ENCODE data around the gene MAPK13.

MAPK13 gene

GRCh38 chr6:36138667-36139066 lies 8.4 kb downstream of the MAPK13 start:
- no peak for DNase-seq (ENCODE audit: low read depth)
- TF ChIP-seq, protein P1, sequence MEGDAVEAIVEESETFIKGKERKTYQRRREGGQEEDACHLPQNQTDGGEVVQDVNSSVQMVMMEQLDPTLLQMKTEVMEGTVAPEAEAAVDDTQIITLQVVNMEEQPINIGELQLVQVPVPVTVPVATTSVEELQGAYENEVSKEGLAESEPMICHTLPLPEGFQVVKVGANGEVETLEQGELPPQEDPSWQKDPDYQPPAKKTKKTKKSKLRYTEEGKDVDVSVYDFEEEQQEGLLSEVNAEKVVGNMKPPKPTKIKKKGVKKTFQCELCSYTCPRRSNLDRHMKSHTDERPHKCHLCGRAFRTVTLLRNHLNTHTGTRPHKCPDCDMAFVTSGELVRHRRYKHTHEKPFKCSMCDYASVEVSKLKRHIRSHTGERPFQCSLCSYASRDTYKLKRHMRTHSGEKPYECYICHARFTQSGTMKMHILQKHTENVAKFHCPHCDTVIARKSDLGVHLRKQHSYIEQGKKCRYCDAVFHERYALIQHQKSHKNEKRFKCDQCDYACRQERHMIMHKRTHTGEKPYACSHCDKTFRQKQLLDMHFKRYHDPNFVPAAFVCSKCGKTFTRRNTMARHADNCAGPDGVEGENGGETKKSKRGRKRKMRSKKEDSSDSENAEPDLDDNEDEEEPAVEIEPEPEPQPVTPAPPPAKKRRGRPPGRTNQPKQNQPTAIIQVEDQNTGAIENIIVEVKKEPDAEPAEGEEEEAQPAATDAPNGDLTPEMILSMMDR (IDR thresholded peaks at IDR 0.05; ENCODE audit: control insufficient read depth, insufficient read depth, low read depth, low read length, missing control alignments): no peak
- no peak overlapping the region for H3K4me3 ChIP-seq (ENCODE audit: control insufficient read depth, low read depth, low read length)

GRCh38 chr6:36139431-36139830 lies 9.1 kb downstream of the MAPK13 start:
- H3K4me3 ChIP-seq (ENCODE audit: control insufficient read depth, low read depth, low read length): no peak overlapping the region
- TF ChIP-seq, protein P1 (IDR thresholded peaks at IDR 0.05; ENCODE audit: control insufficient read depth, insufficient read depth, low read depth, low read length, missing control alignments): peak; percentile 30
- DNase-seq (ENCODE audit: low read depth): no peak

GRCh38 chr6:36139991-36140710 lies 9.8 kb downstream of the MAPK13 start:
- TF ChIP-seq, protein P1 (IDR thresholded peaks at IDR 0.05; ENCODE audit: control insufficient read depth, insufficient read depth, low read depth, low read length, missing control alignments): no peak
- no peak overlapping the region for H3K4me3 ChIP-seq (ENCODE audit: control insufficient read depth, low read depth, low read length)
- DNase-seq (ENCODE audit: low read depth): no peak

DNA sequence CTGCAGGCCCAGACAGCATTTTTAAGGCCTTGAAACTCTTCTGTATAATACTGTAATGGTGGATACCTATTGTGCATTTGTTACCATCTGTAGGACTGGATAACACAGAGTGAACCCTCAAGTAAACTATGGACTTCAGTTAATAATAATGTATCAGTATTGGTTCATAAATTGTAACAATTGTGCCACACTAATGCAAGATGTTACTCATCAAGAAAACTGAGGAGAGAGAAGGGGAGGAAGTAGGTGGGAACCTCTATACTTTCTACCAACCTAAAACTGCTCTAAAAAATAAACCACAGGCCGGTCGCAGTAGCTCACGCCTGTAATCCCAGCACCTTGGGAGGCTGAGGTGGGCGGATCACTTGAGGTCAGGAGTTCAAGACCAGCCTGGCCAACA lies 10.8 kb downstream of the MAPK13 start:
- no peak overlapping the region for H3K4me3 ChIP-seq (ENCODE audit: control insufficient read depth, low read depth, low read length)
- TF ChIP-seq, protein P1 (IDR thresholded peaks at IDR 0.05; ENCODE audit: control insufficient read depth, insufficient read depth, low read depth, low read length, missing control alignments): no peak
- no peak for DNase-seq (ENCODE audit: low read depth)

DNA sequence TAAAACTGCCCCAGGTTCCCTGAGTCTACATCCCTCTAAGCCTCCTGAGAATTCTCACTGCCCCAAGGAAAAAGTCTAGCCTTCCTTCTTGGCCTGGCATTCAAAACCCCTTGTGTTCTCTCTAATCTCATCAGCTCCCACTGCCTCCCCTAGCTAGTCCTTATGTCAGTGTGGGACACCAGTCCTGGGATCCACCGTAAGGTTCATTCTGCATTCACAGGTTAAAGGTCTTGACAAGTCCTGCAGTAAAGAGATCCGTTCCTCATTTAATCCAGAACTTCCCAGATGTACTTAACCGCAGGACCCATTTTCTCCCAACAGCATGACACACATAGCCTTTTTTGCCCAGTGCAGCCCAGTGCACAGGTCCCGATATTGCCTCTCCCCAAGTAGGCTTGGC lies 11.6 kb downstream of the MAPK13 start:
- TF ChIP-seq, protein P1 (IDR thresholded peaks at IDR 0.05; ENCODE audit: control insufficient read depth, insufficient read depth, low read depth, low read length, missing control alignments): no peak
- DNase-seq (ENCODE audit: low read depth): no peak

DNA sequence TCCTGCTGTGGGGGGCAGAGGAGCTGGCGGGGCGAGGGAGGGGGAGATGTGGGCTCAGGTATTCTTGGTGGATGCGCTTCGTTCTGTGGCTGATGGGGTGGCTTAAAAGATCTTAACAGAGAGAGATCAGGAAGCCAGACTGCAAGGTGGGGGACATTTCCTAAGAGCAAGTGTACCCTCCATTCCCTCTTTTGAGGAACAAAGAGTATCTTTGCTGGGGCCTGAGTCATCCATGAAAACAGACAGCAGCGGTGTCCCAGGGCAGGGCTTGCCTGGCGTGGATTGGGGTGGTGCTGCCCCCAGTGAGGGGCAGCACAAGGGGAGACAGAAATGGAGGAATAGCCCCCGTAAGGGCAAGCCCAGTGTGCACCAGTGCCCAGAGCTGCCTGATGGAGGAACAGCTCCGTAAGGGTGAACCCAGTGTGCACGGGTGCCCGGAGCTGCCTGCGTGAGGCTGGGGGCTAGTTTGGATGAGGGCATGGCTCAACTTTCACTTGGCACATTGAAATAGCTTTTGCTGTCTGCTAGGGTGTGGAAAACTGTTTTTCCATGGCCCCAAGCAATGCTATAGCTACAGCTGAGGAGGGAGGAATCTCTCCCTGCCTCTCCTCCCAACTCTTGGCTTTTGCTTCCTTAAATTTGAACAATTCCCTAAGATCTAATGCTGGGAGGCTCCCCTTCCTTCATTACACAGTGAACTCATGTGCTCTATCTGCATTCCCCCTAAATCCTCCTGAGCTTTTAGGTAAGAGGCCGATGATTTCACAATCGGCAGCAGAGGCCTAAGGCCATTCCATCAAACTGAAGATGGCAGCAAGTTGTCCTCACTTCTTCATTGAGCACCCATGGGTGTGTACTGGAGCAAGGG lies 12.9 kb downstream of the MAPK13 start:
- no peak overlapping the region for H3K4me3 ChIP-seq (ENCODE audit: control insufficient read depth, low read depth, low read length)
- no peak for DNase-seq (ENCODE audit: low read depth)
- TF ChIP-seq, protein P1 (IDR thresholded peaks at IDR 0.05; ENCODE audit: control insufficient read depth, insufficient read depth, low read depth, low read length, missing control alignments): no peak

More for the DNA sequence above, 11.6 kb downstream of the MAPK13 start:
- no peak overlapping the region for H3K4me3 ChIP-seq (ENCODE audit: control insufficient read depth, low read depth, low read length)
